A549 treated with GW870086 at 1 μM for 4 hours (cell line): Measurements from ENCODE around the gene CTRB2. TPM values are rescaled to one million over a fixed set of nuclear protein-coding genes. Genes with fewer than 3 reads are reported as not detected.

Experiments
- total RNA-seq: library from RNA; stranded (reverse); fragments of 200-300 nt; extraction: Qiagen RNA extraction; gene quantifications from 5 replicates; pipeline ENCODE4 v1.2.3, GENCODE V29; 2022; ENCODE audit warnings: low read depth

CTRB2 gene
- total RNA-seq = not detected in 5 replicates

DNA sequence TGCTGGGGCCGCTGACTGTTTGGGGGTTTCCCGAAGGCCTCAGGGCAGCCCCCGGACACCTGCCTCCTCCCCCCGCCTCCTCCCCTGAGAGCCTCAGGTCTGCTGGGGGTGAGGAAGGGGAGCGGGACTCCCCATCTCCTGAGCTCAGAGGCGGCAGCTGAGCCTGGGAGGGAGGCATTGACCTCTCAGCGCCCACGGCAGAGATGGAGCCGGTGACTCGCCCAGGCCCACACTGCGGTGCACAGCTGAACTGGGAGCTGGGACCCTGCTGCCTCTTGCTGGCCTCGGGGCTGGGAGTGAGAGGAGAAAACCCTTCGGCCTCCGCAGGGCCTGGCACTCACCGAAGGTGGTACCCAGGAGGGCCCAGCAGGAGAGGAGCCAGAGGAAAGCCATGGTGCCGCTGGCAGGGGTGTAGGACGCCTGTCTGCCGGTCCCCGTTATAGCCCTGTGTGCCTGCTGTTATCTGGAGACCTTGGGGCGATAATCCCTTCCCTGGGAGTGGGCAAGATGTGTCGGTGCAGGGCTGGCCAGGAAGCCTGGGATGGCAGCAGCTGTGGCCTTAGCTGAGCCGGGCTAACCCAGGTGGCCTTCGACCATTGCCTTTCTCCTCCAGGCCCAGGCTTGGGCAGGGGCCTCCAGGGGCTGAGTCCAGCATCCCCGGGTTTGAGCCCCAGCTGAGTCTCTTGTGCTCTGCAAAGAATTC is at the start of gene CTRB2:
CTRB2 (minus strand) TSS at position 413 of the 703 bp plus-strand sequence; CDS start at position 393, 20 bp downstream.

GRCh38 chr16:75251280-75252048 is 44.5 kb upstream of the CTRB2 start, which contains the start of gene BCAR1:
TSS of gene BCAR1 (minus strand) at chr16:75251624. CDS start at chr16:75251482, 142 bp downstream.

GRCh38 chr16:75218256-75219076 is 11.5 kb upstream of the CTRB2 start, which contains the start of gene CTRB1:
TSS of gene CTRB1 (plus strand) at chr16:75218988. CDS start at chr16:75219008, 20 bp downstream.

Other genes with a start within 250 kb of the CTRB2 start
- 21.4 to 33.0 TPM (median 30.0 TPM) in 5 replicates for gene WDR59, start 222.0 kb downstream of the CTRB2 start, total RNA-seq
- gene ZNRF1, start 208.1 kb downstream of the CTRB2 start, total RNA-seq = 18.2 to 23.9 TPM (median 23.2 TPM) in 5 replicates
- gene LDHD, start 90.4 kb downstream of the CTRB2 start, total RNA-seq = 0.46 to 0.95 TPM (median 0.75 TPM) in 5 replicates
- 8.7 to 17.0 TPM (median 11.0 TPM) in 5 replicates for gene ZFP1, start 58.6 kb downstream of the CTRB2 start, total RNA-seq
- not detected in 5 replicates for gene CTRB1, start 11.8 kb upstream of the CTRB2 start, total RNA-seq
- gene BCAR1, start 44.5 kb upstream of the CTRB2 start, total RNA-seq = 108 to 148 TPM (median 143 TPM) in 5 replicates
- 62.8 to 66.9 TPM (median 66.4 TPM) in 5 replicates for gene CFDP1, start 226.3 kb upstream of the CTRB2 start, total RNA-seq